Measurements from ENCODE around the gene LRIG3. TPM values are rescaled to one million over a fixed set of nuclear protein-coding genes. Genes with fewer than 3 reads are reported as not detected.

LRIG3 gene
- total RNA-seq, 4 donors from 2014 or later: 32.1 to 124 (median 42.4) TPM

DNA sequence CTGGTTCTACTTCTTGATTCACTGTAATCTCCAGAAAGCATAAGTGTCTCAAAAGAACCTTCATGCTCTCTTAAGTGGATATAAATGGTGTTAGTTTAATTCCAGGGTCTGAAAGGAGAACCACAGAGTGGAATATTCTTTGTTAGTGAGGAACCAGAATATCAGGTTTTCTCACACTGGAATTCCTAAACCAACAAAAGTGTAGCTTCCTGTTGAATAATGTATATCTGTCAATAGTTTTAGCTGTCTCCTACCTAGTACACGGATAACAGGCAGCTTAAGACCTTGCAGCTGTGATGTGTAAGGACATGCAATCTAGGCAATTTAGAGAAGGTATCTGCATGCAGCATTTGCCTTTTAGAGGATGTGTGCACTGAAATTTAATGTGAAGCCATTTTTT, 24.0 kb downstream of the LRIG3 start:
- WGBS, 2 donors: 27 to 41% methylated on average over 1 of the region's 1 CpG
- no peak for DNase-seq
- H3K36me3 ChIP-seq: peaks cover 0 to 5% (median 0%) of the 10 kb centered on the region in 3 donors
- no peak overlapping the region for H3K4me3 ChIP-seq
- TF ChIP-seq CTCF (IDR thresholded peaks at IDR 0.05) (no peak), POLR2A (IDR thresholded peaks at IDR 0.05) (no peak)
- peak overlapping the region in 3 of 4 donors; percentile 5 to 63 (median 7) for H3K27ac ChIP-seq
- intact Hi-C loops (cut with DNase I): no loop called here
- no peaks in the 10 kb centered on the region for H3K27me3 ChIP-seq
- H3K9me3 ChIP-seq: no peaks in the 10 kb centered on the region
- H3K4me1 ChIP-seq: peaks cover 28 to 85% (median 43%) of the 10 kb centered on the region in 3 donors

- DNase-seq: no peak
- Histone ChIP-seq H3K27ac (peak overlapping the region in 3 of 4 donors; percentile 7 to 63 (median 62)), H3K9me3 (no peaks in the 10 kb centered on the region), H3K27me3 (no peaks in the 10 kb centered on the region), H3K36me3 (peaks cover 0 to 6% (median 0%) of the 10 kb centered on the region in 3 donors), H3K4me1 (peaks cover 28 to 92% (median 43%) of the 10 kb centered on the region in 3 donors), H3K4me3 (no peak overlapping the region)
- 66 to 69% methylated on average over 4 of the region's 4 CpGs for WGBS, 2 donors
- TF ChIP-seq CTCF (IDR thresholded peaks at IDR 0.05): no peak
- no peak for TF ChIP-seq POLR2A (IDR thresholded peaks at IDR 0.05)
- intact Hi-C loops (cut with DNase I): no loop called here
These were observed 25.3 kb downstream of the LRIG3 start for GRCh38 chr12:58895053-58895452.

DNA sequence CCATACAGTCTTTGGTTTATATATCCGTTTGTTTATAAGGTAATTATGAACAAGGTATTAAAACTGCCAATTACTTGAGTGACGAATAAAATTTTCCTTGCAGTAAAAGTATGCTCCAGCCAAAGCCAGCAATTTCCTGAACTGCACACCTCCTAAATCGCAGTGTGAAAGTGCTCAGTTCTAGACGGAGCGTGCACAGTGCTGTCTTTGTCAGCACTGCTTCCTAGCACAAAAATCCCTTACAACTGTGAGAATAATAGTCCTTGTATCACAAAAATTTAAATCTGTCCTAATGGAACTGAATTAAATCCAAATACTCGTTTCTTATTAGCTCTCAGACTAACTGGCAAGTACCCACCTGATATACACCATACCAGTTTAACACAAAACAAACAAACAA, 26.3 kb downstream of the LRIG3 start:
- peaks cover 28 to 100% (median 49%) of the 10 kb centered on the region in 3 donors for H3K4me1 ChIP-seq
- H3K27ac ChIP-seq: peak overlapping the region; percentile 23 to 63 (median 46)
- 30 to 46% methylated on average over 6 of the region's 6 CpGs for WGBS, 2 donors
- no peaks in the 10 kb centered on the region for H3K27me3 ChIP-seq
- H3K4me3 ChIP-seq: no peak overlapping the region
- no peaks in the 10 kb centered on the region for H3K9me3 ChIP-seq
- DNase-seq: no peak
- TF ChIP-seq CTCF (IDR thresholded peaks at IDR 0.05): no peak
- no peak for TF ChIP-seq POLR2A (IDR thresholded peaks at IDR 0.05)
- peaks cover 0 to 16% (median 0%) of the 10 kb centered on the region in 3 donors for H3K36me3 ChIP-seq
- intact Hi-C loops (cut with DNase I): no loop called here

GRCh38 chr12:58893495-58893894, 26.8 kb downstream of the LRIG3 start:
- Histone ChIP-seq H3K27ac (peak overlapping the region; percentile 23 to 63 (median 46)), H3K4me3 (peak overlapping the region in 1 of 4 donors; percentile 3), H3K9me3 (no peaks in the 10 kb centered on the region), H3K27me3 (no peaks in the 10 kb centered on the region), H3K4me1 (peaks cover 28 to 100% (median 52%) of the 10 kb centered on the region in 3 donors), H3K36me3 (peaks cover 0 to 21% (median 0%) of the 10 kb centered on the region in 3 donors)
- whole genome bisulfite sequencing, 2 donors: 30% methylated on average over 3 of the region's 3 CpGs
- TF ChIP-seq POLR2A (IDR thresholded peaks at IDR 0.05) (no peak), CTCF (IDR thresholded peaks at IDR 0.05) (no peak)
- intact Hi-C loops (cut with DNase I): no loop called here
- DNase-seq: no peak

- no peak for DNase-seq
- Histone ChIP-seq H3K27ac (peak overlapping the region in 3 of 4 donors; percentile 39 to 81 (median 74)), H3K36me3 (peaks cover 0 to 53% (median 0%) of the 10 kb centered on the region in 3 donors), H3K4me1 (peaks cover 15 to 100% (median 51%) of the 10 kb centered on the region in 3 donors), H3K9me3 (no peaks in the 10 kb centered on the region), H3K27me3 (no peaks in the 10 kb centered on the region), H3K4me3 (no peak overlapping the region)
- intact Hi-C loops (cut with DNase I): no loop called here
- TF ChIP-seq CTCF (IDR thresholded peaks at IDR 0.05) (no peak), POLR2A (IDR thresholded peaks at IDR 0.05) (no peak)
- WGBS, 2 donors: 34 to 63% methylated on average over 6 of the region's 6 CpGs
These were observed 30.7 kb downstream of the LRIG3 start for GRCh38 chr12:58889557-58889956.

All from esophagus squamous epithelium (tissue), 5 donors.